K562 (cell line): ENCODE results near the gene SCARB2. TPM values are rescaled to one million over a fixed set of nuclear protein-coding genes. Genes with fewer than 3 reads are reported as not detected.

Source experiments
- BHLHE40 ChIP-seq: IDR thresholded peaks from 2 replicates; pipeline ENCODE4 v1.6.1; 2011; ENCODE audit warnings: low read length, improper control_type of control experiment
- DDX20 ChIP-seq: fragments of 450-650 bp; IDR thresholded peaks from 2 replicates; pipeline ENCODE4 v1.6.1; 2016; ENCODE audit warnings: missing genetic modification characterization, low read depth, mild to moderate bottlenecking, missing compliant biosample characterization, moderate library complexity
- ETV5 ChIP-seq: sonication (generic); formaldehyde crosslinking; IDR thresholded peaks from 2 replicates; pipeline ENCODE4 v1.4.0; 2020; ENCODE audit warnings: low read depth, mild to moderate bottlenecking, missing genetic modification reagents
- FIP1L1 ChIP-seq: fragments of 200-400 bp; formaldehyde crosslinking; IDR thresholded peaks from 2 replicates; pipeline ENCODE4 v1.6.1; 2018; ENCODE audit warnings: mild to moderate bottlenecking, low read depth, low read length; ENCODE audit not compliant: poor library complexity, severe bottlenecking
- FOXJ2 ChIP-seq: fragments of 200-800 bp; sonication (Bioruptor generic); IDR thresholded peaks from 2 replicates; pipeline ENCODE4 v1.6.1; 2016; ENCODE audit warnings: missing genetic modification characterization, missing compliant biosample characterization
- GABPA ChIP-seq: fragments of 200-800 bp; sonication (Bioruptor generic); conservative IDR thresholded peaks from 2 replicates; pipeline ENCODE4 v1.6.1; 2016; ENCODE audit warnings: low read depth, missing genetic modification characterization, missing compliant biosample characterization
- NONO ChIP-seq, 2 experiments: fragments of 200-400 bp in 1 of 2; fragments of 450-650 bp in 1 of 2; formaldehyde crosslinking in 1 of 2; IDR thresholded peaks; 2 replicates each; pipeline ENCODE4 v1.6.1; 2017; ENCODE audit warnings: low read depth in 2 of 2, mild to moderate bottlenecking in 2 of 2, moderate library complexity in 2 of 2, low read length in 1 of 2
- NRF1 ChIP-seq, 2 experiments: fragments of 450-650 bp; IDR thresholded peaks in 1 of 2; conservative IDR thresholded peaks in 1 of 2; 2 replicates each; pipeline ENCODE4 v1.6.1; 2014; ENCODE audit warnings: mild to moderate bottlenecking in 2 of 2
- NUFIP1 ChIP-seq: fragments of 450-650 bp; IDR thresholded peaks from 2 replicates; pipeline ENCODE4 v1.6.1; 2018; ENCODE audit not compliant: partially characterized antibody
- POLR2A ChIP-seq: fragments of 450-650 bp; conservative IDR thresholded peaks from 2 replicates; pipeline ENCODE4 v1.6.1; 2016
- POLR3G ChIP-seq: IDR thresholded peaks from 2 replicates; pipeline ENCODE4 v1.6.1; 2011; ENCODE audit not compliant: insufficient read length, insufficient replicate concordance; ENCODE audit errors: extremely low read depth
- RBM17 ChIP-seq: fragments of 200-400 bp; formaldehyde crosslinking; IDR thresholded peaks from 2 replicates; pipeline ENCODE4 v1.6.1; 2017; ENCODE audit warnings: low read depth, mild to moderate bottlenecking, low read length, borderline replicate concordance
- RBM39 ChIP-seq: fragments of 200-400 bp; formaldehyde crosslinking; optimal IDR thresholded peaks from 2 replicates; pipeline ENCODE3; 2018; ENCODE audit warnings: low read depth, low read length
- RCOR1 ChIP-seq, 2 experiments: IDR thresholded peaks; 2 replicates each; pipeline ENCODE4 v1.6.1; 2012; ENCODE audit warnings: low read depth in 2 of 2, low read length in 2 of 2, borderline replicate concordance in 1 of 2, improper control_type of control experiment in 1 of 2
- SIRT6 ChIP-seq: IDR thresholded peaks from one replicate; pipeline ENCODE4 v1.6.1; 2012; ENCODE audit warnings: low read depth, mild to moderate bottlenecking, control low read depth, inconsistent platforms, low read length, moderate library complexity
- SMARCA4 ChIP-seq: fragments of 450-650 bp; IDR thresholded peaks from 2 replicates; pipeline ENCODE4 v1.6.1; 2016
- SRSF7 ChIP-seq: fragments of 200-400 bp; formaldehyde crosslinking; optimal IDR thresholded peaks from 2 replicates; pipeline ENCODE3; 2017; ENCODE audit warnings: mild to moderate bottlenecking, low read depth, low read length
- STAT5B ChIP-seq: fragments of 250-450 bp; sonication (Bioruptor Pico); IDR thresholded peaks from 2 replicates; pipeline ENCODE4 v1.8.0; 2021; ENCODE audit warnings: mild to moderate bottlenecking, inconsistent platforms
- TAF7 ChIP-seq: fragments of 450-650 bp; IDR thresholded peaks from 2 replicates; pipeline ENCODE4 v1.6.1; 2016; ENCODE audit warnings: missing genetic modification characterization, missing compliant biosample characterization
- TCFL5 ChIP-seq: fragments of 250-450 bp; sonication (Bioruptor Pico); conservative IDR thresholded peaks from 2 replicates; pipeline ENCODE4 v1.6.1; 2021; ENCODE audit warnings: mild to moderate bottlenecking, moderate library complexity, matching md5 sums
- TRIM24 ChIP-seq, 2 experiments: fragments of 450-650 bp; IDR thresholded peaks; 2 replicates each; pipeline ENCODE4 v1.6.1; 2016
- WHSC1 ChIP-seq: IDR thresholded peaks from one replicate; pipeline ENCODE4 v1.6.1; 2012; ENCODE audit warnings: low read length, control low read depth, inconsistent platforms
- XRCC3 ChIP-seq: fragments of 450-650 bp; IDR thresholded peaks from 2 replicates; pipeline ENCODE4 v1.6.1; 2017; ENCODE audit warnings: mild to moderate bottlenecking, moderate library complexity
- ZNF217 ChIP-seq: sonication (generic); formaldehyde crosslinking; IDR thresholded peaks from 2 replicates; pipeline ENCODE4 v1.8.0; 2022; ENCODE audit warnings: mild to moderate bottlenecking, missing genetic modification reagents
- ZZZ3 ChIP-seq: fragments of 450-650 bp; IDR thresholded peaks from 2 replicates; pipeline ENCODE4 v1.6.1; 2016; ENCODE audit warnings: antibody characterized with exemption, mild to moderate bottlenecking, moderate library complexity
- polyA plus RNA-seq, 8 experiments: library from polyadenylated mRNA; depleted of rRNA in 4 of 8; stranded (reverse) in 5 of 8; unstranded in 3 of 8; fragments of >200 nt; fragmentation: Nextera tagmentation in 2 of 8; fragmentation: Illumina TruSeq in 1 of 8; extraction: Ambion mirVana in 2 of 8; extraction: Trizol in 1 of 8; gene quantifications; 2 replicates each; pipeline versions ENCODE4 v1.2.1 to v1.2.3, GENCODE V29; 2011 to 2014; ENCODE audit warnings: inconsistent platforms in 1 of 8, missing spikeins in 1 of 8
- total RNA-seq, 7 experiments: library from RNA; depleted of rRNA in 6 of 7; stranded (reverse); fragments of >200 nt in 6 of 7; fragmentation: Illumina TruSeq in 2 of 7; extraction: Trizol in 2 of 7; gene quantifications; 2 replicates each; pipeline versions ENCODE4 v1.2.1 to v1.2.3, GENCODE V29; 2011 to 2021; ENCODE audit warnings: low replicate concordance in 1 of 7
- TF ChIP-seq, protein P1 (sequence below): sonication (generic); formaldehyde crosslinking; IDR thresholded peaks from 2 replicates; pipeline ENCODE4 v1.4.0; 2020; ENCODE audit warnings: mild to moderate bottlenecking, missing genetic modification reagents
- TF ChIP-seq, protein P2 (sequence below): sonication (generic); formaldehyde crosslinking; IDR thresholded peaks from 2 replicates; pipeline ENCODE4 v1.8.0; 2022; ENCODE audit warnings: mild to moderate bottlenecking, missing genetic modification reagents
- TF ChIP-seq, protein P3 (sequence below): fragments of 450-650 bp; IDR thresholded peaks from 2 replicates; pipeline ENCODE4 v1.6.1; 2016

The SCARB2 gene
- total and polyA plus RNA-seq, 9 of the 15 experiments (the other 6 are each of a cell fraction or from before 2014, with no cell fraction given) = 6.1 to 25.8 (median 17.8) TPM

DNA sequence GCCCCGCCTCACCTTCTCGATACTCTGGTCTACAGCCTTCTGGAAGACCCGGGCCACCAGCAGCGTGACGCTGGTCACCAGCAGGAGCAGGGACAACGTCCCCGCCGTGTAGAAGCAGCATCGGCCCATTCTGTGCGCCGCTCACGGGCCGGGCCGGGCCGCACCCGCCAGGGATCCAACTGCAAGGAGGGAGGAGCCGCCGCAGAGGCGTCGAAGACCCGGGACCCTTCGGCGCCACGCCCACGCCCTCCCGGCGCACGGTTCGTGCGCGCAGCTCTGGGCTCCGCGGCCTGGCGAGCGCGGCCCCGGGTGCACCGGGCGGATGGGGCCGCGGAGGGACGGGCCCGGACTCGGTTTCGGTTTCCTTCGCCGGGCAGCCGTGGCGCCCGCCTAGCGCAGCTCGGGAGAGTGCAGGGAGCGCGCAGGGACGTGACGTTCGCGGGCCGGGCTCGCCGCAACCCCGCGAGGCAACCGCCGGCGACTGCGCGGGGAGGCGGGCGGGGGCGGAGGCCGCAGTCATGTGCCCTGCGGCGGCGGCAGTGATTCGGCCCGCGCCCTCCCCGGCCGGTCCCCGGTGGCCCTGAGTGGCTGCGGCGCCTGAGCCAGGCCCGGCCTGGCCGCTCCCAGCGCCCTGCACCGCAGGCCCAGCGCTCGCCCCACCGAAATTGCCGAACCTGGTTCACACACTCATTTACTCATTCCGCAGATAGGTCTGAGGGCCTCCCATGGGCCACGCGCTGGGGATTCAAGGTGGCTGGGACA, at the start of gene SCARB2 (continued):
- TF ChIP-seq SIRT6 (no peak), STAT5B (CRISPR knock-in tag) (no peak), SRSF7 (no peak), GABPA (tag) (peak; percentile 69), FIP1L1 (no peak), NUFIP1 (no peak), NONO (IDR thresholded peaks at IDR 0.05; ENCODE audit: low read depth in 2 of 2, low read length in 1 of 2) (peak; percentile 55 to 70), DDX20 (tag) (no peak), ZNF217 (no peak), RBM17 (no peak), SMARCA4 (no peak), ZZZ3 (no peak), TAF7 (no peak), NRF1 (conservative IDR thresholded peaks at IDR 0.05 in 1 of 2, IDR thresholded peaks at IDR 0.05 in 1 of 2) (peak; percentile 90 to 92), TRIM24 (IDR thresholded peaks at IDR 0.05) (no peak), POLR2A (peak; percentile 64; the same call in 1 of the 2 replicates), RCOR1 (IDR thresholded peaks at IDR 0.05; ENCODE audit: borderline replicate concordance in 1 of 2, low read depth in 2 of 2, low read length in 2 of 2) (peak in 1 of 2 experiments; percentile 78; a peak in 3 of 4 replicates), ETV5 (CRISPR knock-in tag) (no peak), XRCC3 (no peak), TCFL5 (CRISPR knock-in tag) (no peak), BHLHE40 (peak; percentile 83), WHSC1 (no peak), FOXJ2 (tag) (no peak), POLR3G (no peak), RBM39 (no peak)
- TF ChIP-seq, protein P1, sequence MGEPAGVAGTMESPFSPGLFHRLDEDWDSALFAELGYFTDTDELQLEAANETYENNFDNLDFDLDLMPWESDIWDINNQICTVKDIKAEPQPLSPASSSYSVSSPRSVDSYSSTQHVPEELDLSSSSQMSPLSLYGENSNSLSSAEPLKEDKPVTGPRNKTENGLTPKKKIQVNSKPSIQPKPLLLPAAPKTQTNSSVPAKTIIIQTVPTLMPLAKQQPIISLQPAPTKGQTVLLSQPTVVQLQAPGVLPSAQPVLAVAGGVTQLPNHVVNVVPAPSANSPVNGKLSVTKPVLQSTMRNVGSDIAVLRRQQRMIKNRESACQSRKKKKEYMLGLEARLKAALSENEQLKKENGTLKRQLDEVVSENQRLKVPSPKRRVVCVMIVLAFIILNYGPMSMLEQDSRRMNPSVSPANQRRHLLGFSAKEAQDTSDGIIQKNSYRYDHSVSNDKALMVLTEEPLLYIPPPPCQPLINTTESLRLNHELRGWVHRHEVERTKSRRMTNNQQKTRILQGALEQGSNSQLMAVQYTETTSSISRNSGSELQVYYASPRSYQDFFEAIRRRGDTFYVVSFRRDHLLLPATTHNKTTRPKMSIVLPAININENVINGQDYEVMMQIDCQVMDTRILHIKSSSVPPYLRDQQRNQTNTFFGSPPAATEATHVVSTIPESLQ (CRISPR knock-in tag) = no peak
- TF ChIP-seq, protein P2, sequence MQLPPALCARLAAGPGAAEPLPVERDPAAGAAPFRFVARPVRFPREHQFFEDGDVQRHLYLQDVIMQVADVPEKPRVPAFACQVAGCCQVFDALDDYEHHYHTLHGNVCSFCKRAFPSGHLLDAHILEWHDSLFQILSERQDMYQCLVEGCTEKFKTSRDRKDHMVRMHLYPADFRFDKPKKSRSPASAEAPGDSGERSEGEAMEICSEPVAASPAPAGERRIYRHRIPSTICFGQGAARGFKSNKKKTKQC (CRISPR knock-in tag) = no peak
- TF ChIP-seq, protein P3, sequence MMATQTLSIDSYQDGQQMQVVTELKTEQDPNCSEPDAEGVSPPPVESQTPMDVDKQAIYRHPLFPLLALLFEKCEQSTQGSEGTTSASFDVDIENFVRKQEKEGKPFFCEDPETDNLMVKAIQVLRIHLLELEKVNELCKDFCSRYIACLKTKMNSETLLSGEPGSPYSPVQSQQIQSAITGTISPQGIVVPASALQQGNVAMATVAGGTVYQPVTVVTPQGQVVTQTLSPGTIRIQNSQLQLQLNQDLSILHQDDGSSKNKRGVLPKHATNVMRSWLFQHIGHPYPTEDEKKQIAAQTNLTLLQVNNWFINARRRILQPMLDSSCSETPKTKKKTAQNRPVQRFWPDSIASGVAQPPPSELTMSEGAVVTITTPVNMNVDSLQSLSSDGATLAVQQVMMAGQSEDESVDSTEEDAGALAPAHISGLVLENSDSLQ = no peak
